22Rv1 (cell line): ENCODE measurements around the gene ATP13A1.

Experiments used
- H3K27ac ChIP-seq: fragments of 450-650 bp; 2 replicates; pipeline ENCODE4 v1.5.1; 2017
- ZFX ChIP-seq: fragments of 450-650 bp; IDR thresholded peaks from 2 replicates; pipeline ENCODE4 v1.6.1; 2017; ENCODE audit warnings: antibody characterized with exemption, borderline replicate concordance
- TF ChIP-seq, protein P1 (sequence below): fragments of 450-650 bp; IDR thresholded peaks from 2 replicates; pipeline ENCODE4 v1.5.1; 2017; ENCODE audit warnings: mild to moderate bottlenecking

ATP13A1 gene

GRCh38 chr19:19661141-19661674, 2.3 kb downstream of the ATP13A1 start:
- TF ChIP-seq, protein P1, sequence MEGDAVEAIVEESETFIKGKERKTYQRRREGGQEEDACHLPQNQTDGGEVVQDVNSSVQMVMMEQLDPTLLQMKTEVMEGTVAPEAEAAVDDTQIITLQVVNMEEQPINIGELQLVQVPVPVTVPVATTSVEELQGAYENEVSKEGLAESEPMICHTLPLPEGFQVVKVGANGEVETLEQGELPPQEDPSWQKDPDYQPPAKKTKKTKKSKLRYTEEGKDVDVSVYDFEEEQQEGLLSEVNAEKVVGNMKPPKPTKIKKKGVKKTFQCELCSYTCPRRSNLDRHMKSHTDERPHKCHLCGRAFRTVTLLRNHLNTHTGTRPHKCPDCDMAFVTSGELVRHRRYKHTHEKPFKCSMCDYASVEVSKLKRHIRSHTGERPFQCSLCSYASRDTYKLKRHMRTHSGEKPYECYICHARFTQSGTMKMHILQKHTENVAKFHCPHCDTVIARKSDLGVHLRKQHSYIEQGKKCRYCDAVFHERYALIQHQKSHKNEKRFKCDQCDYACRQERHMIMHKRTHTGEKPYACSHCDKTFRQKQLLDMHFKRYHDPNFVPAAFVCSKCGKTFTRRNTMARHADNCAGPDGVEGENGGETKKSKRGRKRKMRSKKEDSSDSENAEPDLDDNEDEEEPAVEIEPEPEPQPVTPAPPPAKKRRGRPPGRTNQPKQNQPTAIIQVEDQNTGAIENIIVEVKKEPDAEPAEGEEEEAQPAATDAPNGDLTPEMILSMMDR: no peak
- TF ChIP-seq ZFX: no peak
- H3K27ac ChIP-seq: no peak overlapping the region

GRCh38 chr19:19659646-19660245, 3.7 kb downstream of the ATP13A1 start:
- no peak overlapping the region for H3K27ac ChIP-seq
- no peak for TF ChIP-seq ZFX
- TF ChIP-seq, protein P1: no peak

GRCh38 chr19:19657397-19657783, 6.1 kb downstream of the ATP13A1 start:
- no peak overlapping the region for H3K27ac ChIP-seq
- TF ChIP-seq ZFX: no peak
- TF ChIP-seq, protein P1: no peak

DNA sequence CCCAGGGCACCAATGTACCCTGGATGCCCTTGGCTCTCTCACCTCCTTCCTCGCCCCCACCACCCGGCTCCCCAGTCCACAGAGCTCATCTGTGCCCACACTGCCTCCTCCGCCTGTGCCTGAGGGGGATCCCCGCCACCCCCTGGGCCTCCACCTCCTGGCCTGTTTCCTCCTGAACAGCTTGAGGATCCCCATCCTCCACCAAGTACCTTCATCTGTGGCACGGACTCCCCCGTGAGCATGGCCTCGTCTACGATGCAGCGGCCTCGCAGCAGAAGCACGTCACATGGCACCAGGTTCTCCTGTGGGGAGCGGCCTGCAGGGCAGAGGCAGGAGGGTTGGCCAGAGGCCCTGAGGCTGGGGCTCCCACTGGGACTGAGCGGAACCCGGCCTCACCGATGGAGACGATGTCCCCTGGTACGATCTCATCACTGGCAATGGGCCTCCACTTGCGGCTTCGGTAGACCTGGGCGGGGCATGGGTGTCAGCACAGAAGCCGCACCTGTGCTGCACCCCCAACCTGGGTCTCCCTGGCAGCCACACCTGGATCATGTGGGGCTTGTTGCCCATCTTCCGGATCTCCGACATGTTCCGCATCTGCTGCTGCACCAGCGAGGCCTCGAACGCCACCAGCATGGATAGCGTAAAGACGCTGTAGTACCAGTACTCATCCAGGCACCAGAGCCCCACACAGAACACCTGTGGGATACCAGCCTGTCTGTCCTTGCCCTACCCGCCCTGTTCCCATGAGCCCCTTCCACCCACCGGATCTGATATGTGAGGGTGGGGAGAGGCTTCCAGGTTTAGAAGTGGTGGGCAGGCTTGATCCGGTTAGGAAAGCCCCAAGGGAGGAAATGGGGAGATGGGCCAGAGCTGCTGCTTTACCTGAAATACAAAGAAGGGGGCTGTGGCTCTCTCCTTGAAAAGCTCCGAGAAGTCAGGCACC, 6.8 kb downstream of the ATP13A1 start:
- no peak overlapping the region for H3K27ac ChIP-seq
- TF ChIP-seq, protein P1: no peak
- TF ChIP-seq ZFX: no peak

DNA sequence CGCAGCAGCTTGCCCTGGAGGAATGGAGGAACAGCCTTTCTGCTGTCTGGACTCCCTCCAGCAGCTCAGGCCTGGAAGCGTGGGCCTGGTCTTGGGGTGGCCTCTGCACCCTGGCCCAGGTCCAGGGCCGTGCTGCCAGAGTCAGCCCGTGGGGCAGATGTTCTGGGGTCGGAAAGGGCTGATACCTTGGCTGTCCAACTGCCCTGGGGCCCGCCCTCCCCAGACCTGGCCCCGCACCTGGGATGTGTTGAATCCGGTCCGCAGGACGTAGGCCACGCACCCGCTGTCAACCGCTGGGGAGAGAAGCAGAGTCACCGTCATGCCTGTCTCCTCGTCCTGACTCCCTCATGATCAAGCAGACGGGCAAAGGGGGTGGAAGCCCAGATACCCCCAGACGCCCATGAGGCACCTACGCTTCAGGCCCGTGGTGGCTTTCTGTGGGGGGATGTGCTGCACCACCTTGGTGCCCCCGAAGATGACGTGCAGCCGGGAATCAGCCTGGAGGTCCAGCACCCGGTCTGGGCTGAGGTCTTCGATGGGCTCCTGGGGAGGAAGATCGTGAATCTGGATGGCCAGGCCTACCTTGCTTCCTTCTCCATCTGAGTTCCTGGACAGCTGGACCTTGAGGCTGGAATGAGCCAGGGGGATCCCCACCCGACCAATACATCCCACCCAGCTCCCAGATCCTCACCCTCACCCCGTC, 7.7 kb downstream of the ATP13A1 start:
- no peak overlapping the region for H3K27ac ChIP-seq
- TF ChIP-seq, protein P1: no peak
- TF ChIP-seq ZFX: no peak

DNA sequence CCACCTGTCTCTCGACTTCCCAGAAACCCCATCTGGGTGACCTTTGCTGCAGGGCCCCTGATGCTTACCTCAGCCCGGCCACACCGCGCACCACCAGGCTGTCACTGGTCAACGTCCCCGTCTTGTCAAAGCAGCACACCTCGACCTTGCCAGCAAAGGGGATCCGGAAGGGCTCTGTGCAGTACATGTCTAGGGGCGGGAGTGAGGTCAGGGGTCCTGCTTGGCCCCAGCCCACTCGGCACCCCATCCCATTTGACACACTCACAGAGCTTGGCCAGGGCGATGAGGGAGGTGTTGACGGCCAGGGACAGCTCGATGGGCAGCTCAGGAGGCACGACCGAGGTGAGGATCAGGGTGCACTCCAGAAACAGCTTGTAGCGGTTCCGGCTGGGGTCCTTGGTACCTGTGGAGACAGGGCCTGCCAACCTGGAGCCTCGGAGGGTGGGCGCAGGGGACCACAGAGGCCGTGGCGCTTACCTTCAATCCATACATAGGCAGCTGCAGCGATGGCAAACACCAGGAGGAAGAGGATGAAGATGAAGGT, 8.4 kb downstream of the ATP13A1 start:
- TF ChIP-seq ZFX: no peak
- TF ChIP-seq, protein P1: no peak
- H3K27ac ChIP-seq: no peak overlapping the region
